GM20000 (cell line): Measurements from ENCODE around the gene RNF26.

ENCODE experiments used
- DNase-seq: peaks from one replicate; pipeline ENCODE4 v3.0.0; 2012; ENCODE audit warnings: low spot score
- CTCF ChIP-seq: IDR thresholded peaks from 2 replicates; pipeline ENCODE4 v1.5.1; 2012; ENCODE audit warnings: mild to moderate bottlenecking, control low read depth; ENCODE audit errors: extremely low read depth, missing control alignments

The RNF26 gene

GRCh38 chr11:119298726-119299125 is 35.6 kb upstream of the RNF26 start:
- no peak for TF ChIP-seq CTCF

GRCh38 chr11:119299416-119299815 is 34.9 kb upstream of the RNF26 start:
- TF ChIP-seq CTCF, result no peak
- no peak for DNase-seq

More at GRCh38 chr11:119298726-119299125, 35.6 kb upstream of the RNF26 start:
- DNase-seq, result no peak

- no peak for DNase-seq
- TF ChIP-seq CTCF, result no peak
Observed at GRCh38 chr11:119300198-119300964, 33.9 kb upstream of the RNF26 start.

- DNase-seq, result no peak
- no peak for TF ChIP-seq CTCF
Observed at GRCh38 chr11:119303227-119303718, 31.1 kb upstream of the RNF26 start.

GRCh38 chr11:119305556-119306372 is 28.6 kb upstream of the RNF26 start:
- no peak for DNase-seq
- TF ChIP-seq CTCF, result no peak

GRCh38 chr11:119306373-119306890 is 27.9 kb upstream of the RNF26 start:
- TF ChIP-seq CTCF, result no peak
- DNase-seq, result no peak

GRCh38 chr11:119307219-119307618 is 27.1 kb upstream of the RNF26 start:
- TF ChIP-seq CTCF, result no peak
- no peak for DNase-seq
